Stomach (tissue), 4 donors: Measurements from ENCODE around the gene KDM8.

Experiments used
- EP300 ChIP-seq: sonication (generic); formaldehyde crosslinking; IDR thresholded peaks from one replicate; pipeline ENCODE4 v1.6.1; 2017; ENCODE audit warnings: antibody characterized with exemption
- POLR2A ChIP-seq, 4 donors: fragments of 450-650 bp; IDR thresholded peaks; one replicate each; pipeline ENCODE4 v1.6.1; 2016; ENCODE audit warnings: antibody characterized with exemption in 4 of 4, control low read depth in 2 of 4, mild to moderate bottlenecking in 1 of 4, moderate library complexity in 1 of 4
- POLR2AphosphoS5 ChIP-seq, 3 donors: sonication (generic); formaldehyde crosslinking; IDR thresholded peaks; one replicate each; pipeline ENCODE4 v1.6.1; 2016; ENCODE audit warnings: antibody characterized with exemption in 3 of 3
- TF ChIP-seq, protein P1 (sequence below), 7 experiments: fragments of 450-650 bp in 4 of 7; fragments of 200-600 bp in 3 of 7; sonication (generic) in 3 of 7; IDR thresholded peaks; one replicate each; pipeline ENCODE4 v1.5.1; 2016 to 2019; ENCODE audit warnings: antibody characterized with exemption in 7 of 7, control low read depth in 2 of 7, mild to moderate bottlenecking in 1 of 7

DNA sequence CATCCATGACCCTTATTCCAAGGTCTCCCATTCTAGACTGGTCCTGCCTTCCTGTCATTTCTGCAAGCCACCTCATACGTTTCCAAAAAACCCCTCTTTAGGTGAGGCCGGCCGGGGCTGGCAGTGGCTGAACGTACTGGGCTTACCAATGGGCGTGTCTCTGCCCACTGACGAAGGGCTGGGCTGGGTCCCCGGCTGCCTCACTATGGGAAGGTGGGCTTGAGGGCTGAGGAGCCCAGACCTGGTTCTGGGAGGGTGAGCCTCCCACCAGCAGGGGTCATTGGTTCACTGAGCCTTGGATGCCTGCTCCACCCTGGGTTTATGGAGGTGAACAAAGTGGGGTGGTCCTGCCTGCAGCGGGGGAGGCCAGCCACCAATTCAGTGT is 19.9 kb downstream of the KDM8 start:
- TF ChIP-seq, protein P1, sequence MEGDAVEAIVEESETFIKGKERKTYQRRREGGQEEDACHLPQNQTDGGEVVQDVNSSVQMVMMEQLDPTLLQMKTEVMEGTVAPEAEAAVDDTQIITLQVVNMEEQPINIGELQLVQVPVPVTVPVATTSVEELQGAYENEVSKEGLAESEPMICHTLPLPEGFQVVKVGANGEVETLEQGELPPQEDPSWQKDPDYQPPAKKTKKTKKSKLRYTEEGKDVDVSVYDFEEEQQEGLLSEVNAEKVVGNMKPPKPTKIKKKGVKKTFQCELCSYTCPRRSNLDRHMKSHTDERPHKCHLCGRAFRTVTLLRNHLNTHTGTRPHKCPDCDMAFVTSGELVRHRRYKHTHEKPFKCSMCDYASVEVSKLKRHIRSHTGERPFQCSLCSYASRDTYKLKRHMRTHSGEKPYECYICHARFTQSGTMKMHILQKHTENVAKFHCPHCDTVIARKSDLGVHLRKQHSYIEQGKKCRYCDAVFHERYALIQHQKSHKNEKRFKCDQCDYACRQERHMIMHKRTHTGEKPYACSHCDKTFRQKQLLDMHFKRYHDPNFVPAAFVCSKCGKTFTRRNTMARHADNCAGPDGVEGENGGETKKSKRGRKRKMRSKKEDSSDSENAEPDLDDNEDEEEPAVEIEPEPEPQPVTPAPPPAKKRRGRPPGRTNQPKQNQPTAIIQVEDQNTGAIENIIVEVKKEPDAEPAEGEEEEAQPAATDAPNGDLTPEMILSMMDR (IDR thresholded peaks at IDR 0.05) = no peak
- TF ChIP-seq POLR2AphosphoS5 (IDR thresholded peaks at IDR 0.05) (no peak), POLR2A (IDR thresholded peaks at IDR 0.05) (no peak), EP300 (no peak)
